K562 (cell line): Measurements from ENCODE around the gene MDM4. TPM values are rescaled to one million over a fixed set of nuclear protein-coding genes. Genes with fewer than 3 reads are reported as not detected.

Experiments
- DNMT1 ChIP-seq: fragments of 450-650 bp; IDR thresholded peaks from 2 replicates; pipeline ENCODE4 v1.6.1; 2016; ENCODE audit warnings: antibody characterized with exemption, mild to moderate bottlenecking
- HDGF ChIP-seq: fragments of 450-650 bp; IDR thresholded peaks from 2 replicates; pipeline ENCODE4 v1.6.1; 2016
- HLTF ChIP-seq: fragments of 450-650 bp; IDR thresholded peaks from 2 replicates; pipeline ENCODE4 v1.6.1; 2016
- MCM7 ChIP-seq, 2 experiments: fragments of 450-650 bp; IDR thresholded peaks; 2 replicates each; pipeline ENCODE4 v1.6.1; 2016 to 2018
- RBM22 ChIP-seq: fragments of 200-400 bp; formaldehyde crosslinking; IDR thresholded peaks from 2 replicates; pipeline ENCODE4 v1.6.1; 2018; ENCODE audit warnings: low read length, low read depth; ENCODE audit not compliant: poor library complexity, severe bottlenecking
- SIRT6 ChIP-seq: IDR thresholded peaks from one replicate; pipeline ENCODE4 v1.6.1; 2012; ENCODE audit warnings: low read depth, mild to moderate bottlenecking, control low read depth, inconsistent platforms, low read length, moderate library complexity
- TEAD1 ChIP-seq, 2 experiments: fragments of 450-650 bp in 1 of 2; sonication (generic) in 1 of 2; formaldehyde crosslinking; IDR thresholded peaks; 2 replicates each; pipeline versions ENCODE4 v1.4.0 to v1.8.0; 2020 to 2022; ENCODE audit warnings: mild to moderate bottlenecking in 2 of 2, missing genetic modification reagents in 1 of 2
- U2AF2 ChIP-seq: fragments of 200-400 bp; formaldehyde crosslinking; optimal IDR thresholded peaks from 2 replicates; pipeline ENCODE3; 2017; ENCODE audit warnings: low read depth, mild to moderate bottlenecking, low read length
- ZFPM2 ChIP-seq: fragments of 250-450 bp; sonication (Bioruptor Pico); IDR thresholded peaks from 2 replicates; pipeline ENCODE4 v1.5.1; 2022; ENCODE audit warnings: mild to moderate bottlenecking
- ZNF445 ChIP-seq: fragments of 250-450 bp; sonication (Bioruptor Pico); IDR thresholded peaks from 2 replicates; pipeline ENCODE4 v1.4.0; 2020; ENCODE audit warnings: low read depth, mild to moderate bottlenecking, moderate library complexity
- polyA plus RNA-seq, 8 experiments: library from polyadenylated mRNA; depleted of rRNA in 4 of 8; stranded (reverse) in 5 of 8; unstranded in 3 of 8; fragments of >200 nt; fragmentation: Nextera tagmentation in 2 of 8; fragmentation: Illumina TruSeq in 1 of 8; extraction: Ambion mirVana in 2 of 8; extraction: Trizol in 1 of 8; gene quantifications; 2 replicates each; pipeline versions ENCODE4 v1.2.1 to v1.2.3, GENCODE V29; 2011 to 2014; ENCODE audit warnings: inconsistent platforms in 1 of 8, missing spikeins in 1 of 8
- total RNA-seq, 7 experiments: library from RNA; depleted of rRNA in 6 of 7; stranded (reverse); fragments of >200 nt in 6 of 7; fragmentation: Illumina TruSeq in 2 of 7; extraction: Trizol in 2 of 7; gene quantifications; 2 replicates each; pipeline versions ENCODE4 v1.2.1 to v1.2.3, GENCODE V29; 2011 to 2021; ENCODE audit warnings: low replicate concordance in 1 of 7
- TF ChIP-seq, protein P1 (sequence below), 2 experiments: fragments of 450-650 bp in 1 of 2; IDR thresholded peaks; 2 replicates each; pipeline ENCODE4 v1.6.1; 2011 to 2017; ENCODE audit warnings: low read depth in 2 of 2, antibody characterized with exemption in 1 of 2, borderline replicate concordance in 1 of 2, low read length in 1 of 2, mild to moderate bottlenecking in 1 of 2, mixed read lengths in 1 of 2; ENCODE audit not compliant: control insufficient read depth in 1 of 2
- TF ChIP-seq, protein P2 (sequence below): fragments of 450-650 bp; IDR thresholded peaks from 2 replicates; pipeline ENCODE4 v1.6.1; 2018; ENCODE audit not compliant: partially characterized antibody
- TF ChIP-seq, protein P3 (sequence below): IDR thresholded peaks from 2 replicates; pipeline ENCODE4 v1.6.1; 2011; ENCODE audit warnings: borderline replicate concordance, low read depth, mild to moderate bottlenecking, moderate library complexity, low read length; ENCODE audit not compliant: insufficient read depth, poor library complexity, severe bottlenecking
- TF ChIP-seq, protein P4 (sequence below): fragments of 450-650 bp; IDR thresholded peaks from 2 replicates; pipeline ENCODE4 v1.6.1; 2017; ENCODE audit warnings: antibody characterized with exemption, mild to moderate bottlenecking

Gene MDM4
- total and polyA plus RNA-seq, 9 of the 15 experiments (the other 6 are each of a cell fraction or from before 2014, with no cell fraction given): 3.3 to 61.7 (median 21.2) TPM

DNA sequence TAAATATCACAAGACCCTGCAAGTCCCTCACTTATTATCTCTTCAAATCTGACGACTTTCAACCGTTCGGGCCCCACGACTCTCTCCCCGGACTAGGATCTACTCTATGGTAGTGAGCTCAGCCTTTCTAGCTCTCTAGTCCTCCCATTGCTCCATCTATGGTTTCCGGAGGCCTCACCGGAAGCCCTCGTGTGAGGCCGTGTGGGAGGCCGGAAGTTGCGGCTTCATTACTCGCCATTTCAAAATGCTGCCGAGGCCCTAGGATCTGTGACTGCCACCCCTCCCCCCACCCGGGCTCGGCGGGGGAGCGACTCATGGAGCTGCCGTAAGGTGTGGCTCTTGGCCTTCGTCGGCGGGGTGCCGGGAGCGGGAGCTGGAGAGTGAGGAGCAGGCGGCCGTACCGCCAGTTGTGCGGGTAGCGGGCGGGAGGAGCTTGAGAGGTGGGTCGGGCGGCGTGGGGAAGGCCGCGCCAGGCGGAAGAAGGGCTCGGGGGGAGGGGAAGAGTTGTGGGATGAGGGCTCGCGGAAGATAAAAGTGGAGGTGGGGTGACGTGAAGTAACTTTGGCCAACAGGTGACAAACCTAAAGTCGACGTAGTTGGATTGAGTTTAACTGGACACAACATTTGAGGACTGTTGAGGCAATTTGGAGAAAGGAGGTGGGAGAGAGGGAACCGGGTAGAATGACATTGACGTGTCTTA lies at the start of gene MDM4 (continued):
- TF ChIP-seq, protein P1, sequence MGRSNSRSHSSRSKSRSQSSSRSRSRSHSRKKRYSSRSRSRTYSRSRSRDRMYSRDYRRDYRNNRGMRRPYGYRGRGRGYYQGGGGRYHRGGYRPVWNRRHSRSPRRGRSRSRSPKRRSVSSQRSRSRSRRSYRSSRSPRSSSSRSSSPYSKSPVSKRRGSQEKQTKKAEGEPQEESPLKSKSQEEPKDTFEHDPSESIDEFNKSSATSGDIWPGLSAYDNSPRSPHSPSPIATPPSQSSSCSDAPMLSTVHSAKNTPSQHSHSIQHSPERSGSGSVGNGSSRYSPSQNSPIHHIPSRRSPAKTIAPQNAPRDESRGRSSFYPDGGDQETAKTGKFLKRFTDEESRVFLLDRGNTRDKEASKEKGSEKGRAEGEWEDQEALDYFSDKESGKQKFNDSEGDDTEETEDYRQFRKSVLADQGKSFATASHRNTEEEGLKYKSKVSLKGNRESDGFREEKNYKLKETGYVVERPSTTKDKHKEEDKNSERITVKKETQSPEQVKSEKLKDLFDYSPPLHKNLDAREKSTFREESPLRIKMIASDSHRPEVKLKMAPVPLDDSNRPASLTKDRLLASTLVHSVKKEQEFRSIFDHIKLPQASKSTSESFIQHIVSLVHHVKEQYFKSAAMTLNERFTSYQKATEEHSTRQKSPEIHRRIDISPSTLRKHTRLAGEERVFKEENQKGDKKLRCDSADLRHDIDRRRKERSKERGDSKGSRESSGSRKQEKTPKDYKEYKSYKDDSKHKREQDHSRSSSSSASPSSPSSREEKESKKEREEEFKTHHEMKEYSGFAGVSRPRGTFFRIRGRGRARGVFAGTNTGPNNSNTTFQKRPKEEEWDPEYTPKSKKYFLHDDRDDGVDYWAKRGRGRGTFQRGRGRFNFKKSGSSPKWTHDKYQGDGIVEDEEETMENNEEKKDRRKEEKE (IDR thresholded peaks at IDR 0.05; ENCODE audit: borderline replicate concordance in 1 of 2, control insufficient read depth in 1 of 2, low read depth in 2 of 2, low read length in 1 of 2): no peak; a peak in 1 of 4 replicates
- peak; percentile 10 to 87; a peak in 1 of 4 replicates for TF ChIP-seq TEAD1 (CRISPR knock-in tag; IDR thresholded peaks at IDR 0.05)
- peak; percentile 98 for TF ChIP-seq HLTF
- TF ChIP-seq U2AF2: no peak
- no peak for TF ChIP-seq SIRT6
- no peak for TF ChIP-seq ZNF445 (CRISPR knock-in tag)
- no peak for TF ChIP-seq ZFPM2
- TF ChIP-seq, protein P2, sequence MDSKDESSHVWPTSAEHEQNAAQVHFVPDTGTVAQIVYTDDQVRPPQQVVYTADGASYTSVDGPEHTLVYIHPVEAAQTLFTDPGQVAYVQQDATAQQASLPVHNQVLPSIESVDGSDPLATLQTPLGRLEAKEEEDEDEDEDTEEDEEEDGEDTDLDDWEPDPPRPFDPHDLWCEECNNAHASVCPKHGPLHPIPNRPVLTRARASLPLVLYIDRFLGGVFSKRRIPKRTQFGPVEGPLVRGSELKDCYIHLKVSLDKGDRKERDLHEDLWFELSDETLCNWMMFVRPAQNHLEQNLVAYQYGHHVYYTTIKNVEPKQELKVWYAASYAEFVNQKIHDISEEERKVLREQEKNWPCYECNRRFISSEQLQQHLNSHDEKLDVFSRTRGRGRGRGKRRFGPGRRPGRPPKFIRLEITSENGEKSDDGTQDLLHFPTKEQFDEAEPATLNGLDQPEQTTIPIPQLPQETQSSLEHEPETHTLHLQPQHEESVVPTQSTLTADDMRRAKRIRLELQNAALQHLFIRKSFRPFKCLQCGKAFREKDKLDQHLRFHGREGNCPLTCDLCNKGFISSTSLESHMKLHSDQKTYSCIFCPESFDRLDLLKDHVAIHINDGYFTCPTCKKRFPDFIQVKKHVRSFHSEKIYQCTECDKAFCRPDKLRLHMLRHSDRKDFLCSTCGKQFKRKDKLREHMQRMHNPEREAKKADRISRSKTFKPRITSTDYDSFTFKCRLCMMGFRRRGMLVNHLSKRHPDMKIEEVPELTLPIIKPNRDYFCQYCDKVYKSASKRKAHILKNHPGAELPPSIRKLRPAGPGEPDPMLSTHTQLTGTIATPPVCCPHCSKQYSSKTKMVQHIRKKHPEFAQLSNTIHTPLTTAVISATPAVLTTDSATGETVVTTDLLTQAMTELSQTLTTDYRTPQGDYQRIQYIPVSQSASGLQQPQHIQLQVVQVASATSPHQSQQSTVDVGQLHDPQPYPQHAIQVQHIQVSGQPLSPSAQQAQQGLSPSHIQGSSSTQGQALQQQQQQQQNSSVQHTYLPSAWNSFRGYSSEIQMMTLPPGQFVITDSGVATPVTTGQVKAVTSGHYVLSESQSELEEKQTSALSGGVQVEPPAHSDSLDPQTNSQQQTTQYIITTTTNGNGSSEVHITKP: no peak
- TF ChIP-seq, protein P3, sequence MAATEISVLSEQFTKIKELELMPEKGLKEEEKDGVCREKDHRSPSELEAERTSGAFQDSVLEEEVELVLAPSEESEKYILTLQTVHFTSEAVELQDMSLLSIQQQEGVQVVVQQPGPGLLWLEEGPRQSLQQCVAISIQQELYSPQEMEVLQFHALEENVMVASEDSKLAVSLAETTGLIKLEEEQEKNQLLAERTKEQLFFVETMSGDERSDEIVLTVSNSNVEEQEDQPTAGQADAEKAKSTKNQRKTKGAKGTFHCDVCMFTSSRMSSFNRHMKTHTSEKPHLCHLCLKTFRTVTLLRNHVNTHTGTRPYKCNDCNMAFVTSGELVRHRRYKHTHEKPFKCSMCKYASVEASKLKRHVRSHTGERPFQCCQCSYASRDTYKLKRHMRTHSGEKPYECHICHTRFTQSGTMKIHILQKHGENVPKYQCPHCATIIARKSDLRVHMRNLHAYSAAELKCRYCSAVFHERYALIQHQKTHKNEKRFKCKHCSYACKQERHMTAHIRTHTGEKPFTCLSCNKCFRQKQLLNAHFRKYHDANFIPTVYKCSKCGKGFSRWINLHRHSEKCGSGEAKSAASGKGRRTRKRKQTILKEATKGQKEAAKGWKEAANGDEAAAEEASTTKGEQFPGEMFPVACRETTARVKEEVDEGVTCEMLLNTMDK: no peak
- TF ChIP-seq DNMT1: 0 out of 2 replicates have a peak, but pooled peaks have one; percentile 86
- TF ChIP-seq HDGF: peak; percentile 92
- peak; percentile 90 for TF ChIP-seq RBM22
- TF ChIP-seq, protein P4, sequence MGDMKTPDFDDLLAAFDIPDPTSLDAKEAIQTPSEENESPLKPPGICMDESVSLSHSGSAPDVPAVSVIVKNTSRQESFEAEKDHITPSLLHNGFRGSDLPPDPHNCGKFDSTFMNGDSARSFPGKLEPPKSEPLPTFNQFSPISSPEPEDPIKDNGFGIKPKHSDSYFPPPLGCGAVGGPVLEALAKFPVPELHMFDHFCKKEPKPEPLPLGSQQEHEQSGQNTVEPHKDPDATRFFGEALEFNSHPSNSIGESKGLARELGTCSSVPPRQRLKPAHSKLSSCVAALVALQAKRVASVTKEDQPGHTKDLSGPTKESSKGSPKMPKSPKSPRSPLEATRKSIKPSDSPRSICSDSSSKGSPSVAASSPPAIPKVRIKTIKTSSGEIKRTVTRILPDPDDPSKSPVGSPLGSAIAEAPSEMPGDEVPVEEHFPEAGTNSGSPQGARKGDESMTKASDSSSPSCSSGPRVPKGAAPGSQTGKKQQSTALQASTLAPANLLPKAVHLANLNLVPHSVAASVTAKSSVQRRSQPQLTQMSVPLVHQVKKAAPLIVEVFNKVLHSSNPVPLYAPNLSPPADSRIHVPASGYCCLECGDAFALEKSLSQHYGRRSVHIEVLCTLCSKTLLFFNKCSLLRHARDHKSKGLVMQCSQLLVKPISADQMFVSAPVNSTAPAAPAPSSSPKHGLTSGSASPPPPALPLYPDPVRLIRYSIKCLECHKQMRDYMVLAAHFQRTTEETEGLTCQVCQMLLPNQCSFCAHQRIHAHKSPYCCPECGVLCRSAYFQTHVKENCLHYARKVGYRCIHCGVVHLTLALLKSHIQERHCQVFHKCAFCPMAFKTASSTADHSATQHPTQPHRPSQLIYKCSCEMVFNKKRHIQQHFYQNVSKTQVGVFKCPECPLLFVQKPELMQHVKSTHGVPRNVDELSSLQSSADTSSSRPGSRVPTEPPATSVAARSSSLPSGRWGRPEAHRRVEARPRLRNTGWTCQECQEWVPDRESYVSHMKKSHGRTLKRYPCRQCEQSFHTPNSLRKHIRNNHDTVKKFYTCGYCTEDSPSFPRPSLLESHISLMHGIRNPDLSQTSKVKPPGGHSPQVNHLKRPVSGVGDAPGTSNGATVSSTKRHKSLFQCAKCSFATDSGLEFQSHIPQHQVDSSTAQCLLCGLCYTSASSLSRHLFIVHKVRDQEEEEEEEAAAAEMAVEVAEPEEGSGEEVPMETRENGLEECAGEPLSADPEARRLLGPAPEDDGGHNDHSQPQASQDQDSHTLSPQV: peak; percentile 64
- peak; percentile 74 to 75; a peak in 2 of 4 replicates for TF ChIP-seq MCM7 (IDR thresholded peaks at IDR 0.05)
